AG10803 (cell line): ENCODE results near the gene HOXC6.

Experiments
- DNase-seq: peaks from one replicate; pipeline ENCODE4 v3.0.0; 2010; ENCODE audit warnings: low read depth
- H3K4me3 ChIP-seq: 2 replicates; pipeline ENCODE4 v1.5.1; 2011; ENCODE audit warnings: mild to moderate bottlenecking, low read length, control low read depth
- CTCF ChIP-seq: conservative IDR thresholded peaks from 2 replicates; pipeline ENCODE4 v1.5.1; 2011; ENCODE audit warnings: mild to moderate bottlenecking, low read length, control low read depth, inconsistent platforms

The HOXC6 gene

DNA sequence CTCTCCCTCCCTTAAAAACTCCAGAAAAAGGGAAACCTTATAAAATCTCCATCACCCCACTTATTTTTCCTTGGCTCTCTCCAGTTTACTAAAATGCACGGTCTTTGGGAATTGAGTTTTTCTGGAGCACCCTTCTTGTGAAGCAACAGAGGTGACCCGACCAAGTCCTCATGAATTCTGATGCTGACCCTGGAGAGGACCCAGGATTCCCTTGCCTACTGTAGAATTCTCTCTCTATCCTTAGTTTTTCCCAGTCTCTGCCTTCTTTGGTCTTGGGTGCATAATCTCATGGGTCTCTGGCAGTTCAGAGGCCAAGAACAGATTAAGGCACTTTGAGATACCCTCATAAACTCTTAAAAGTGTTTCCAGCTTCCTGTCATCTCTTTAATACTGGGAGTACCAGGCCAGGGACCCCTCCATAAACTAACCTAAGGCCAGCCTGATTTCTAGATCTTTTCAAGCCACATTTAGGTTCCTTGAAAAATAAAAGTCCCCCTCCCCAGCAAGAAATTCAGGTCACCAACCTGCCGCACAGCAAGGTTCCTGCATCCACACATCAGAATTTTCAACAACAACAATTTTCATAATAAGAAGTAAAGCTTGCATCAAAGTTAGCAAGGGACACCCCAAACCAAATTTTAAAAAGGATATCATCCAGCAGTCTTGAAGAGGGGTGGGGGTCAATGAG is 20.3 kb downstream of the HOXC6 start:
- TF ChIP-seq CTCF = no peak
- no peak for DNase-seq
- H3K4me3 ChIP-seq = no peak overlapping the region

- TF ChIP-seq CTCF = no peak
- no peak for DNase-seq
- H3K4me3 ChIP-seq = no peak overlapping the region
Observed at GRCh38 chr12:54049108-54049507, 20.9 kb downstream of the HOXC6 start.

GRCh38 chr12:54050482-54050810 is 22.2 kb downstream of the HOXC6 start:
- H3K4me3 ChIP-seq = no peak overlapping the region
- no peak for DNase-seq
- no peak for TF ChIP-seq CTCF

DNA sequence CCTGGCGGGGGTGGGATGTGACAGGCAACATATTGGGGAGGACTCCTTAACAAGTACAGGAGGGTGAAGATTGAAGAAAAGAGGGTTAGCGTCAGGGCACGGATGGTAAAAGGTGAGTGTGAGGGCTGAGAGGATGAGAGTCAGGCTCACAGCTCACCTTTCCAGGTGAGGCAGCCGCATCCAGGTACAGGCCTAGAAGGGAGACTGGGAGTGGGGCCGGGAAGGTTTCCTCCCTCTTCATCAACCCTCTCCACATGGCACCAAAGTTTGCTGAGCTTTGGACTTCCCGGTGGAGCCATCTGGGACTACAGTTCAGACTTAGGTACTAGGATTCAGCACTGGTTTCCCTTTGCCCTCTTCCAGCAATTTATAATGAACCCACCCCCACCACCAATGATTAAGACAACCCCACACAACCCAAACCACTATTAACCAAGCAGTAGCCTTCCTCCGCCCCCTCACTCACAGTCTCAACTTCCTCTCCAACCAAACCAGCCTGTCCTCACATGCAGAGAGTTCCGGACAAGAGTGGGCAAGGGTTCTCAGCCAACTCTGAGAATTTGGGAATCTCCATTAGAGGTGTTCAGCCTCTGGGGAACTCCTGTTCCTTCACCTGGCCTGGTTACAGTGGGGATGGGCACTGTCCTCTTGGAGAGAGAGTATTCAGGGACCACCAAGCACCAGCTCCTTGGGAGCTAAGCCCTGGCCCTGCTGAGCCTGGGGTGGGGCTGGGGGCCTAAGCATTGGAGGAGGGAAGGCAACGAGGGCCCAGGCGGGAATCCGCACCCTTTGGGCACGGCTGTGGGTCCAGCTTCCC is 23.0 kb downstream of the HOXC6 start:
- no peak for TF ChIP-seq CTCF
- H3K4me3 ChIP-seq = no peak overlapping the region; the same call in 1 of the 2 replicates
- no peak for DNase-seq

DNA sequence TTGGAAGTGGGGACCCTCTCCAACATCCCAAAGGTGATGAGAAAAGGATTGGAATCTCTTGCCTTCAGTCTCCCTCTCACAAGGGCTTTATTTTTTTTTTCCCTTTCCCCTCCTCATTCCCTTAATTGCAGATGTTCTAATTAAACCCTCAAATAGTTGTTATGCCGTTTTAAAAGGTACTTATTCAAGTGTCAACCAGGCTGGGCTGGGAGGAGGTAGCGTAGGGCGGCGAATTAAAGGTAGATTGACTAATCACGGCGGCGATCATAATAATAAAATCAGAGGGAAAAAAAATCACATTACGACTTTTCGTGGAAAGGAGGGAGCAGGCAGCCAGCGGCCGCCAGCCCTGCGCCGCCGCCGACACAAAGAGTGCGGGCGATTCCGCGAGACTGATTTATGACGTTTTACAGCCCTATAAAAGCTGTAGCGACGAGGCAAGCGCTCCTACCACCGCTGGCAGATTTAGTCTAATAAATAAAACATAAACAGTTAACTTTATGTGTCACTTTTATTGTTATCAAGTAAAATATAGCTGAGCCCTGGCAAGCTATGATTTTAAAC is 23.7 kb downstream of the HOXC6 start:
- TF ChIP-seq CTCF = no peak
- DNase-seq = no peak
- peak overlapping the region; percentile 15 for H3K4me3 ChIP-seq

DNA sequence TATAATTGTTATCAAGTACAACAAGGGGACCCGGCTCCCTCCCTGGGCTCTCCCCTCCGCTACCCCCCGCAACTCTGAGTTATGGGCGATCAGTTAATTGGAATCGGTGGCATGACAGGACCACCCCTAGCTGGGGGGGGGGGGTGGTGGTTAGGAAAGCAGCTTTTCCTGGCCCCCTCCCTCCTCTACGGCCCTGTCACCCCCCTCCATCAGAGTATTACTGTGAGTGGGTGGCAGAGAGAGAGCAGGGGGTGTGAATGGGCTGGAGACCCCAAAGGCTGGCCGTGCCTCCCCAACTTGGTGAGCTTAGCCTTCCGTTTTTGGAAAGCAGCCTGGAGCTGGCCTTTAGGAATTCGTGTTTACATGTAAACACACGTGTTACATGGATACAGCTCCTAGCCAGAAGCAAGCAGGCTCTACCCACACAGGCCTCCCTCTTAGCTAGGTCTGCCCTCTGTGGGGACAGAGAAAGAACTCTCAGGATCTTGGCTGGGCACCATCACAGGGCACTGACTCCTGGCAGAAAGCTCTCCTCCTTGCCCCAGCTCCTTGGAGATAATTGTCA is 24.3 kb downstream of the HOXC6 start:
- DNase-seq = peak; percentile 75
- no peak overlapping the region for H3K4me3 ChIP-seq
- no peak for TF ChIP-seq CTCF
